Hippocampal formation (tissue), 2 donors: ENCODE data around the gene COX17.

Experiments
- DNase-seq, 2 donors: peaks; one replicate each; lab custom pipeline; 2025; lab: John Stamatoyannopoulos, UW

Gene COX17

GRCh38 chr3:119675188-119675874 is 1.9 kb downstream of the COX17 start:
- DNase-seq, result no peak

GRCh38 chr3:119673875-119674274 is 3.3 kb downstream of the COX17 start:
- DNase-seq, result no peak

GRCh38 chr3:119672776-119673175 is 4.4 kb downstream of the COX17 start:
- DNase-seq, result no peak

GRCh38 chr3:119669906-119670570 is 7.2 kb downstream of the COX17 start:
- DNase-seq, result no peak

GRCh38 chr3:119665954-119666559 is 11.1 kb downstream of the COX17 start:
- DNase-seq, result no peak

GRCh38 chr3:119664850-119665379 is 12.3 kb downstream of the COX17 start:
- DNase-seq, result no peak

GRCh38 chr3:119664370-119664769 is 12.8 kb downstream of the COX17 start:
- DNase-seq, result no peak

GRCh38 chr3:119663885-119664284 is 13.3 kb downstream of the COX17 start:
- DNase-seq, result no peak

- DNase-seq, result no peak
Measured at GRCh38 chr3:119662604-119663373, 14.4 kb downstream of the COX17 start.

- no peak for DNase-seq
Measured at GRCh38 chr3:119660474-119661440, 16.4 kb downstream of the COX17 start, which contains the start of gene POPDC2. Gene POPDC2 (minus strand): TSS chr3:119660589. CDS start chr3:119660423, 166 bp downstream.

- no peak for DNase-seq
Measured at GRCh38 chr3:119659606-119660291, 17.5 kb downstream of the COX17 start.

GRCh38 chr3:119658994-119659393 is 18.2 kb downstream of the COX17 start:
- DNase-seq, result no peak

- peak in 1 of 2 donors; percentile 7 for DNase-seq
Measured at GRCh38 chr3:119657887-119658702, 19.1 kb downstream of the COX17 start.

- DNase-seq, result no peak
Measured at GRCh38 chr3:119653876-119654275, 23.3 kb downstream of the COX17 start.

- DNase-seq, result no peak
Measured at GRCh38 chr3:119652306-119653033, 24.7 kb downstream of the COX17 start.

- DNase-seq, result no peak
Measured at GRCh38 chr3:119649761-119650160, 27.4 kb downstream of the COX17 start.

GRCh38 chr3:119647843-119648575 is 29.2 kb downstream of the COX17 start:
- DNase-seq, result no peak

GRCh38 chr3:119647171-119647570 is 30.0 kb downstream of the COX17 start:
- DNase-seq, result no peak
